HG03520 (cell line): ENCODE measurements around the gene INSIG2.

Experiments used
- ATAC-seq: cut with Tn5 transposase; IDR thresholded peaks from one replicate; pipeline ENCODE4 v1.9.1; 2021; ENCODE audit warnings: mild to moderate bottlenecking, moderate library complexity; ENCODE audit not compliant: unreplicated experiment

INSIG2 gene

GRCh38 chr2:118098307-118099030 lies 10.2 kb downstream of the INSIG2 start:
- no peak for ATAC-seq

- no peak for ATAC-seq
Measured at GRCh38 chr2:118102433-118103082, 14.3 kb downstream of the INSIG2 start.

- ATAC-seq, result peak; percentile 98
Measured at GRCh38 chr2:118103951-118104940, 16.0 kb downstream of the INSIG2 start.

GRCh38 chr2:118105497-118105896 lies 17.2 kb downstream of the INSIG2 start:
- no peak for ATAC-seq

GRCh38 chr2:118106926-118107325 lies 18.7 kb downstream of the INSIG2 start:
- ATAC-seq, result no peak

- ATAC-seq, result no peak
Measured at GRCh38 chr2:118110310-118110709, 22.0 kb downstream of the INSIG2 start.

GRCh38 chr2:118110991-118111390 lies 22.7 kb downstream of the INSIG2 start:
- ATAC-seq, result no peak

- ATAC-seq, result no peak
Measured at GRCh38 chr2:118112771-118113334, 24.6 kb downstream of the INSIG2 start.

- no peak for ATAC-seq
Measured at GRCh38 chr2:118114863-118115262, 26.6 kb downstream of the INSIG2 start.

- ATAC-seq, result no peak
Measured at GRCh38 chr2:118115761-118116160, 27.5 kb downstream of the INSIG2 start.

GRCh38 chr2:118118479-118118878 lies 30.2 kb downstream of the INSIG2 start:
- ATAC-seq, result no peak

GRCh38 chr2:118119158-118119727 lies 31.0 kb downstream of the INSIG2 start:
- ATAC-seq, result no peak

GRCh38 chr2:118119761-118120400 lies 31.6 kb downstream of the INSIG2 start:
- no peak for ATAC-seq

GRCh38 chr2:118120401-118120780 lies 32.1 kb downstream of the INSIG2 start:
- ATAC-seq, result no peak

- no peak for ATAC-seq
Measured at GRCh38 chr2:118121101-118121500, 32.8 kb downstream of the INSIG2 start.

GRCh38 chr2:118121986-118122524 lies 33.8 kb downstream of the INSIG2 start:
- no peak for ATAC-seq

- ATAC-seq, result peak; percentile 87
Measured at GRCh38 chr2:118122594-118123281, 34.5 kb downstream of the INSIG2 start.

GRCh38 chr2:118123561-118124232 lies 35.4 kb downstream of the INSIG2 start:
- no peak for ATAC-seq
